PFSK-1 (cell line): ENCODE results near the gene UVRAG.

Experiments
- POLR2AphosphoS5 ChIP-seq: IDR thresholded peaks from 2 replicates; pipeline ENCODE4 v1.6.1; 2012; ENCODE audit warnings: low read depth, mild to moderate bottlenecking, control low read depth, low read length, moderate library complexity
- SIN3A ChIP-seq: IDR thresholded peaks from 2 replicates; pipeline ENCODE4 v1.6.1; 2012; ENCODE audit warnings: mild to moderate bottlenecking, low read length, moderate library complexity, borderline replicate concordance; ENCODE audit not compliant: insufficient read depth
- TAF1 ChIP-seq: IDR thresholded peaks from 2 replicates; pipeline ENCODE4 v1.6.1; 2012; ENCODE audit warnings: low read length, control low read depth, borderline replicate concordance; ENCODE audit not compliant: insufficient read depth
- TF ChIP-seq, protein P1 (sequence below), 2 experiments: IDR thresholded peaks; 2 replicates each; pipeline versions ENCODE4 v1.6.1 to v1.8.0; 2011 to 2012; ENCODE audit warnings: low read depth in 2 of 2, low read length in 2 of 2, control low read depth in 1 of 2, inconsistent platforms in 1 of 2, mild to moderate bottlenecking in 1 of 2, moderate library complexity in 1 of 2; ENCODE audit not compliant: insufficient read depth in 1 of 2

DNA sequence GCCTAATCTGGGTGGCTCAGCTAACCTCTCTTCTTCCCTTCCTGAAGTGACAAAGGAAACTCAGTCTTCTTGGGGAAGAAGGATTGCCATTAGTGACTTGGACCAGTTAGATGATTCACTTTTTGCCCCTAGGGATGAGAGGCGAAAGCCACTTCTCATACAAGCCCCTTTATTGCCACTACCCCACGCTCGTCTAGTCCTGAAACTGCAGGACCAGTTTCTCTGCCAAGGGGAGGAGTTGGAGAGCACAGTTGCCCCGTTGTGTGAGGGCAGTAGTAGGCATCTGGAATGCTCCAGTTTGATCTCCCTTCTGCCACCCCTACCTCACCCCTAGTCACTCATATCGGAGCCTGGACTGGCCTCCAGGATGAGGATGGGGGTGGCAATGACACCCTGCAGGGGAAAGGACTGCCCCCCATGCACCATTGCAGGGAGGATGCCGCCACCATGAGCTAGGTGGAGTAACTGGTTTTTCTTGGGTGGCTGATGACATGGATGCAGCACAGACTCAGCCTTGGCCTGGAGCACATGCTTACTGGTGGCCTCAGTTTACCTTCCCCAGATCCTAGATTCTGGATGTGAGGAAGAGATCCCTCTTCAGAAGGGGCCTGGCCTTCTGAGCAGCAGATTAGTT lies 14.2 kb upstream of the UVRAG start:
- TF ChIP-seq TAF1 (no peak), SIN3A (no peak), POLR2AphosphoS5 (no peak)
- TF ChIP-seq, protein P1, sequence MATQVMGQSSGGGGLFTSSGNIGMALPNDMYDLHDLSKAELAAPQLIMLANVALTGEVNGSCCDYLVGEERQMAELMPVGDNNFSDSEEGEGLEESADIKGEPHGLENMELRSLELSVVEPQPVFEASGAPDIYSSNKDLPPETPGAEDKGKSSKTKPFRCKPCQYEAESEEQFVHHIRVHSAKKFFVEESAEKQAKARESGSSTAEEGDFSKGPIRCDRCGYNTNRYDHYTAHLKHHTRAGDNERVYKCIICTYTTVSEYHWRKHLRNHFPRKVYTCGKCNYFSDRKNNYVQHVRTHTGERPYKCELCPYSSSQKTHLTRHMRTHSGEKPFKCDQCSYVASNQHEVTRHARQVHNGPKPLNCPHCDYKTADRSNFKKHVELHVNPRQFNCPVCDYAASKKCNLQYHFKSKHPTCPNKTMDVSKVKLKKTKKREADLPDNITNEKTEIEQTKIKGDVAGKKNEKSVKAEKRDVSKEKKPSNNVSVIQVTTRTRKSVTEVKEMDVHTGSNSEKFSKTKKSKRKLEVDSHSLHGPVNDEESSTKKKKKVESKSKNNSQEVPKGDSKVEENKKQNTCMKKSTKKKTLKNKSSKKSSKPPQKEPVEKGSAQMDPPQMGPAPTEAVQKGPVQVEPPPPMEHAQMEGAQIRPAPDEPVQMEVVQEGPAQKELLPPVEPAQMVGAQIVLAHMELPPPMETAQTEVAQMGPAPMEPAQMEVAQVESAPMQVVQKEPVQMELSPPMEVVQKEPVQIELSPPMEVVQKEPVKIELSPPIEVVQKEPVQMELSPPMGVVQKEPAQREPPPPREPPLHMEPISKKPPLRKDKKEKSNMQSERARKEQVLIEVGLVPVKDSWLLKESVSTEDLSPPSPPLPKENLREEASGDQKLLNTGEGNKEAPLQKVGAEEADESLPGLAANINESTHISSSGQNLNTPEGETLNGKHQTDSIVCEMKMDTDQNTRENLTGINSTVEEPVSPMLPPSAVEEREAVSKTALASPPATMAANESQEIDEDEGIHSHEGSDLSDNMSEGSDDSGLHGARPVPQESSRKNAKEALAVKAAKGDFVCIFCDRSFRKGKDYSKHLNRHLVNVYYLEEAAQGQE (IDR thresholded peaks at IDR 0.05; ENCODE audit: insufficient read depth in 1 of 2, low read depth in 2 of 2, low read length in 2 of 2): no peak
